MM.1S (cell line): ENCODE measurements around the gene KRR1.

ENCODE experiments used
- EZH2 ChIP-seq: fragments of 300-600 bp; sonication (generic); optimal IDR thresholded peaks from 2 replicates; pipeline ENCODE3; 2017; ENCODE audit warnings: low read depth, mild to moderate bottlenecking, antibody characterized with exemption, low read length, mixed read lengths
- EZH2phosphoT487 ChIP-seq: fragments of 300-600 bp; sonication (generic); IDR thresholded peaks from 2 replicates; pipeline ENCODE4 v1.6.1; 2018; ENCODE audit warnings: antibody characterized with exemption, low read length
- TF ChIP-seq, protein P1 (sequence below): fragments of 300-600 bp; sonication (generic); IDR thresholded peaks from 2 replicates; pipeline ENCODE4 v1.5.1; 2016; ENCODE audit warnings: antibody characterized with exemption, low read length, mixed read lengths

DNA sequence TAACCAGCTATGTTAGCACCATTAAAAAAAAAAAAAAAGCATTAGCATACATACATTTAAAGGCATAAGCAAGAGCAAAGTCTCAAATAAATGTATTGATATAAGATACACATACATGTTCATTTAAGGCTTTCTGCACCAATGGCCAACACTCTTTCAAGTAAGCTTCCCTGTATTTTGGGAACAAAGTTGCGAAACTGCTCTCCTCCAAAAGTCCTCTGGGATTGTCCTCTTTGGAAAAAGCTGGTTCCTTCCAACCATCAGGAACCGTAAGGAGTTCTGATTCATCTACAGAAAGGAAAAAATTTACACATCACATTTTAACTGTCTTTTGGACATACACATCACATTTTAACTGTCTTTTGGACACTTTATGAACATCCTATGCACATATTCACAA lies 3.2 kb downstream of the KRR1 start:
- TF ChIP-seq, protein P1, sequence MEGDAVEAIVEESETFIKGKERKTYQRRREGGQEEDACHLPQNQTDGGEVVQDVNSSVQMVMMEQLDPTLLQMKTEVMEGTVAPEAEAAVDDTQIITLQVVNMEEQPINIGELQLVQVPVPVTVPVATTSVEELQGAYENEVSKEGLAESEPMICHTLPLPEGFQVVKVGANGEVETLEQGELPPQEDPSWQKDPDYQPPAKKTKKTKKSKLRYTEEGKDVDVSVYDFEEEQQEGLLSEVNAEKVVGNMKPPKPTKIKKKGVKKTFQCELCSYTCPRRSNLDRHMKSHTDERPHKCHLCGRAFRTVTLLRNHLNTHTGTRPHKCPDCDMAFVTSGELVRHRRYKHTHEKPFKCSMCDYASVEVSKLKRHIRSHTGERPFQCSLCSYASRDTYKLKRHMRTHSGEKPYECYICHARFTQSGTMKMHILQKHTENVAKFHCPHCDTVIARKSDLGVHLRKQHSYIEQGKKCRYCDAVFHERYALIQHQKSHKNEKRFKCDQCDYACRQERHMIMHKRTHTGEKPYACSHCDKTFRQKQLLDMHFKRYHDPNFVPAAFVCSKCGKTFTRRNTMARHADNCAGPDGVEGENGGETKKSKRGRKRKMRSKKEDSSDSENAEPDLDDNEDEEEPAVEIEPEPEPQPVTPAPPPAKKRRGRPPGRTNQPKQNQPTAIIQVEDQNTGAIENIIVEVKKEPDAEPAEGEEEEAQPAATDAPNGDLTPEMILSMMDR, result no peak
- TF ChIP-seq EZH2, result no peak
- no peak for TF ChIP-seq EZH2phosphoT487
